WERI-Rb-1 (cell line): ENCODE measurements around the gene PIGV.

Source experiments
- DNase-seq: peaks from one replicate; pipeline ENCODE4 v3.0.0-alpha.2; 2020
- H3K27ac ChIP-seq: fragments of 250-450 bp; sonication (Bioruptor Pico); 2 replicates; pipeline ENCODE4 v1.5.1; 2020; ENCODE audit warnings: mild to moderate bottlenecking, moderate library complexity
- H3K27me3 ChIP-seq: fragments of 250-450 bp; sonication (Bioruptor Pico); 2 replicates; pipeline ENCODE4 v1.5.1; 2021; ENCODE audit warnings: mild to moderate bottlenecking, low read depth, moderate library complexity; ENCODE audit not compliant: insufficient read depth, severe bottlenecking
- H3K36me3 ChIP-seq: fragments of 250-450 bp; sonication (Bioruptor Pico); 2 replicates; pipeline ENCODE4 v1.5.1; 2020; ENCODE audit warnings: mild to moderate bottlenecking, moderate library complexity
- H3K4me3 ChIP-seq: 2 replicates; pipeline ENCODE4 v1.5.1; 2011; ENCODE audit warnings: low read depth, mild to moderate bottlenecking, control low read depth, low read length
- H3K9me3 ChIP-seq: fragments of 250-450 bp; sonication (Bioruptor Pico); 2 replicates; pipeline ENCODE4 v1.5.1; 2021; ENCODE audit warnings: mild to moderate bottlenecking, moderate library complexity; ENCODE audit not compliant: severe bottlenecking
- TF ChIP-seq, protein P1 (sequence below): IDR thresholded peaks from 2 replicates; pipeline ENCODE4 v1.5.1; 2011; ENCODE audit warnings: low read depth, mild to moderate bottlenecking, control low read depth, inconsistent platforms, low read length

The PIGV gene

DNA sequence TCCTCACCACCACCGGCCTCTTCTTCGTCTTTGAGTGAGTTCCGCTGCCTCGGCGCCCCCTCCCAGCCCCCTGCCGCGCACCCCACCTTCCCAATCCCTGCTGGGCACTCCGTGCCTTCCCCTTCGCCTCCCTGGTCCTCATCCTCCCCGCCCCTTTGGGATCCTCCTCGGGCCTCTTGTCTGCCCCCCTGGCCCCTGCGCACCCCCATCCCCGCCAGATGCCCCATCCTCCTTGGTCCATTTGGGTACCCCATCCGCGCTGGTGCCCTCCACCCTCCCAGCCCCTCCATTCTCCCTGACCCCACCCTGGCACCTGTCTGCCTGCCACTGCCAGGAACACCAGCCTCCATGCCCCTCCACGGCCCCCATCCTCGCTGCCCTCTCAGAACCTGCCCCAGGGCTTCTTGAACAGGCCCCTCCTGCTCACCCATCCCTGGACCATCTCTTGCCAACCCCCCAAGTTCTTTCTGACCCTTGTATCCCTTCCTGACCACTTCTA is 39.4 kb downstream of the PIGV start:
- H3K27ac ChIP-seq, result no peak overlapping the region
- H3K9me3 ChIP-seq, result no peaks in the 10 kb centered on the region
- DNase-seq, result no peak
- TF ChIP-seq, protein P1, sequence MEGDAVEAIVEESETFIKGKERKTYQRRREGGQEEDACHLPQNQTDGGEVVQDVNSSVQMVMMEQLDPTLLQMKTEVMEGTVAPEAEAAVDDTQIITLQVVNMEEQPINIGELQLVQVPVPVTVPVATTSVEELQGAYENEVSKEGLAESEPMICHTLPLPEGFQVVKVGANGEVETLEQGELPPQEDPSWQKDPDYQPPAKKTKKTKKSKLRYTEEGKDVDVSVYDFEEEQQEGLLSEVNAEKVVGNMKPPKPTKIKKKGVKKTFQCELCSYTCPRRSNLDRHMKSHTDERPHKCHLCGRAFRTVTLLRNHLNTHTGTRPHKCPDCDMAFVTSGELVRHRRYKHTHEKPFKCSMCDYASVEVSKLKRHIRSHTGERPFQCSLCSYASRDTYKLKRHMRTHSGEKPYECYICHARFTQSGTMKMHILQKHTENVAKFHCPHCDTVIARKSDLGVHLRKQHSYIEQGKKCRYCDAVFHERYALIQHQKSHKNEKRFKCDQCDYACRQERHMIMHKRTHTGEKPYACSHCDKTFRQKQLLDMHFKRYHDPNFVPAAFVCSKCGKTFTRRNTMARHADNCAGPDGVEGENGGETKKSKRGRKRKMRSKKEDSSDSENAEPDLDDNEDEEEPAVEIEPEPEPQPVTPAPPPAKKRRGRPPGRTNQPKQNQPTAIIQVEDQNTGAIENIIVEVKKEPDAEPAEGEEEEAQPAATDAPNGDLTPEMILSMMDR, result no peak
- H3K27me3 ChIP-seq, result no peaks in the 10 kb centered on the region
- H3K36me3 ChIP-seq, result peaks cover 29% of the 10 kb centered on the region
- H3K4me3 ChIP-seq, result peak overlapping the region; percentile 57

DNA sequence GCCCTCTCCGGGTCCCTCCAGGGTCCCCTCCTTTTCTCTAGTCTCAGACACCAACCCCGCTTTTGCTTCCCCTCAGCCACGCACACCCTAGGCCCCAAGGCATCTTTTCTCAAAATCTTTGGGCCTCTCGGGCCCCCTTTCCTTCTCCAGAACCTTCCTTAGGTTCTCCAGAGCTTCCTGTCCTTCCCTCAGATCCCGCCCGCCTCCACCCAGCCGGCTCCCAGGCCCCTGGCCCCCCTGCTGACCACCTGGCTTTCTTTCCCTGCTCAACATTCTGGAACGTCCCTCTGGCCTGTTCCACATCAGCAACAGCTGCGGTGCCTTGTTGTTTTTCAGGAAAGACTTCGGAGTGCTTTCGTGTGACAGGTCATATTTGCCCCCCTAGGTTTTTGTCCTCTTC is 39.9 kb downstream of the PIGV start:
- TF ChIP-seq, protein P1, result no peak
- no peaks in the 10 kb centered on the region for H3K27me3 ChIP-seq
- H3K36me3 ChIP-seq, result peaks cover 32% of the 10 kb centered on the region
- H3K27ac ChIP-seq, result no peak overlapping the region
- no peak for DNase-seq
- peak overlapping the region; percentile 57 for H3K4me3 ChIP-seq
- no peaks in the 10 kb centered on the region for H3K9me3 ChIP-seq

DNA sequence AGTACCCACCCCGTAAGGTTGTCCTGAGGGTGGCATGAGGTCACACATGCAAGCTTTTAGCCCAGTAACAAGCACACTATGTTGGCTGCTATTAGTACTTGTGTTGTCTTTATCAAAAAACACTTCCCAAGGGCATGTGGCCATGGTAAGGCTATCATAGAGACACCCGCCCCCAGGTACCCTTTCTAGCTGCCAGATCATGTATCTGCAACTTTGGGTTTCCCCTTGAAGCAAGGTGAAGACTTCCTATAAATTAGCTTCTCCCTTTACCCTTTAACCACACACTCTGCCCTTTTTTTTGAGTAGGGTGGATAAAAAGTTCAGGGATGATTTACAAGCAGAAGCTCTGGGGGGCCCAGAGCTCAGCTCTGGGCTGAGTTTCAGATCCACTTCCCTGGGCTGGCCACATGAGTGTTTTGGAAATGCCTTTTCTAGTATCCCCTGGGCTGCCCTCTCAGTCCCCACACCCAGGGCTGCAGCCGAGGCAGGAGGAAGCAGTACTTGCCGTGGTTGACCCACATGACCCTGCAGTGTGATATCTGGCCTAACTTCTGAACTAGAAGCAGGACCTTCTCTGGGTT is 40.8 kb downstream of the PIGV start:
- Histone ChIP-seq H3K36me3 (peaks cover 40% of the 10 kb centered on the region), H3K27ac (no peak overlapping the region), H3K27me3 (no peaks in the 10 kb centered on the region), H3K4me3 (no peak overlapping the region), H3K9me3 (no peaks in the 10 kb centered on the region)
- no peak for DNase-seq
- TF ChIP-seq, protein P1, result no peak

DNA sequence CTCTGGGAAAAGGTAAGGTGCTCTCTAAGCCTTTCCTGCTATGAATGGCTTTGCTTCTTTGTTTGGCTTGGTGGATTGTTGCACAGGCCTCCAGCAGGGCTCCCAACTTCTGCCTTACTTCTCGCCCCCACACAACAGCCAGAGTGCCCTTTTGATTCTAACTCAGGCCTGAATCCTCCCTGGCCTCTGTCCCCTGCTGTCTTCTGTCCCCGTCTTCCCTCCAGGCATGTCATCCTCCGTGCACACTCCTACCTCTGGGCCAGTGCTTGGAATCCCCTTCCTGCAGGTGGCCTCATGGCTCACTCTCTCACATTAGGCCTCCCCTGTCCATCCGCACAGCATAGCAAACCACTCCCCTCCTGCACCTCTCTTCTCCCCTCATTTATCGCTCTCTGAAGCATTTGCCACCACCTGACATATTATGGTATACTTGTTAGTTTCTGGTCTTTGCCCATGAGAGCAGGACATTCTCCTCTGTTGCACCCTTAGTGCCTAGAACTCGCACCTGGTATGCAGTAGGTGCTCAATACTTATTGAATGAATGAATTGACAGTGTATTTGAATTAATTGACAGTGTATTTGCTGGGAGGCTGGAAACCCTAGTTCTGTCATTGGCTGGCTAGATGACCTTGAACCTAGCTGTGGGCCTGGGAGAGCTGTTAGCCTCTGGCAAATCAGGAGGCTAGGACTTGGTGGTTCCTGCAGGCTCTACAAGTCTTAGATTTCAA is 41.6 kb downstream of the PIGV start:
- Histone ChIP-seq H3K36me3 (peaks cover 42% of the 10 kb centered on the region), H3K9me3 (no peaks in the 10 kb centered on the region), H3K27ac (no peak overlapping the region), H3K4me3 (no peak overlapping the region), H3K27me3 (no peaks in the 10 kb centered on the region)
- DNase-seq, result no peak
- TF ChIP-seq, protein P1, result no peak

DNA sequence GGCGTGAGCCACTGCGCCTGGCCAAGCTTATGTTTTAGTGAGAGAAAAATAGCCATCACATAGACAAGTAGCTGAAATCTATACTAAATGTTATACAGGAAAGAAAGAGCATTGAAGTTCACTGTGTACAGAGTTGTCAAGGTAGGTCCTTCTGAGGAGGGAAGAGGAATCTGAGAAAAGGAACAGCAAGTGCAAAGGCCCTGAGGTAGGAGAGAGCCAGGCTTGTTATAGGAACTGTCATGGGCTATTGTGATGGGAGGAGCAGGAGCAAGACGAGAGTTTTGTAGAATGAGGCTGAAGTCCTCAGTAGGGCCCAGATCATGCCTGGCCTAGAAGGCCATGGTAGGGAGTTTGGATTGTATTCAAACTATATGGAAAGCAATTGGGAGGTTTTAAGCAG is 43.3 kb downstream of the PIGV start:
- TF ChIP-seq, protein P1, result no peak
- peaks cover 56% of the 10 kb centered on the region for H3K36me3 ChIP-seq
- no peak overlapping the region; the same call in 1 of the 2 replicates for H3K27ac ChIP-seq
- no peak overlapping the region for H3K4me3 ChIP-seq
- no peaks in the 10 kb centered on the region for H3K9me3 ChIP-seq
- H3K27me3 ChIP-seq, result no peaks in the 10 kb centered on the region
- DNase-seq, result no peak
